NCI-H1105 treated with DMSO at 0.1 percent for 48 hours (cell line): ENCODE measurements around the gene GLYATL2.

Source experiments
- DNase-seq: peaks from one replicate; lab custom pipeline; 2025; lab: John Stamatoyannopoulos, UW

Gene GLYATL2

DNA sequence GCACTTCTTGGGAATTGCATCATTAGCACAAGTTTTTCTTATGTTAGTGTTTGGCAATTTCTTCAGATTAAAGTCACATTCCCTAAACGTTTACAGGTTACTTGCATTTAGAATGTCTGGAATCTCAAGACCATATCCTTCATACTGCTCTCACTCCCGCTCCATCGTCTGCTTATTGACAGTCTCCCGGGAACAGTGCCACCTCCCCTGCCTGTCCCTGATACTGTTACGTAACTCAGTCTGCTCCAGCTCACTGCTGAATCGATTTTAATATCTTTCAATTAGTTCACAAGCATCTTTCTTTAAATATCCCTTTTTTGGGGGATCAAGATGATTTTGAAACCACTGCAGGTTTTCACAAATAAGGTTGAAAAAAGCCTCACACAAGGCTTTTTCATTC is 48.2 kb downstream of the GLYATL2 start:
- peak; percentile 17 for DNase-seq

DNA sequence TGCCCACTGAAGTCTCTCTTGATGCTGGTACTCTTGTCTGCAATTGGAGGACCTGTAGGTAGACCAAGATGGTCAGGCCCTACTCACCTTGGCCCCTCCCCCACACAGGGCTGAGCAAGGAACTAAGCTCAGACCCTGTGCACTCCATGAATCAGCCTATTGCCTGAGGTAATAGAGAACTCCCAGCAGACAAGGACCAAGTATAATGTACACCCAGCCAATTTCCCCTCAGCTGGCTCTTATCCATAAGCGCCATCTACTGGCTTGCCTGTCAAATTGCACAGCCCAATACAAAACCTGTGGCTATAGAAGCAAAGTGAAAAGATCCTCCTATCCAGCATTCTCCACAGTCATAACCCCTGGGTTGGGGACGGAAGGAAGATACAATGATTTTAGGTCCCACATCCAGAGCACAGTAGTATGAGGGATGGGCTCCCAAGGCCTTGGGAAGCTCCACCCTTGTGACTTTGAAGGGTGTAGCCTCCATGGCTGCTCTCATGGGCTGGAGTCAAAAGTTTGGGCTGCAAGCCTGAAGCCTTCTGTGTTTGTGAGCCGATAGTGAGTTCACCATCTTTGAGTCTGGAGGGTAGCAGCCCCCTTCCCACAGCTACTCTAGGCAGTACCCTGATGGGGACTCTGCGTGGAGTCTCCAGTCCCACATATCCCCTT is 56.0 kb downstream of the GLYATL2 start:
- peak; percentile 69 for DNase-seq

DNA sequence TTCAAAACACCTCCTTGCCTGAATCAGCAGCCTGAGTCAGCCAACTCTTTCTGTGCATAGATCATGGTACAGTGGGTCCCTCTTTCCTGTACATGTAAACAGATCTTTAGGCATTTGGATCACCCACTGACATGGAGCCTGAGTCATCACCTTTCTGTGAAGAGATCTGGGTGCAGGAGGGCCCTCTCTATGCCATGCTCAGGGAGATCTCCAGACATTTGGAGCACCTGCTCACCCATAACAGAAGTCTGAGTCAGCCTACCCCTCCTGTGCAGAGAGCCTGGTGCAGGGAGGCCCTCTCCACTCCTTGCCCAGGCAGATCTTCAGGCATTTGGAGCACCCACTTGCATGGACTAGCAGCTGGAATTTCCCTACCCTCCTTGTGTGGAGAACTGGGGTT is 56.6 kb downstream of the GLYATL2 start:
- DNase-seq, result no peak

DNA sequence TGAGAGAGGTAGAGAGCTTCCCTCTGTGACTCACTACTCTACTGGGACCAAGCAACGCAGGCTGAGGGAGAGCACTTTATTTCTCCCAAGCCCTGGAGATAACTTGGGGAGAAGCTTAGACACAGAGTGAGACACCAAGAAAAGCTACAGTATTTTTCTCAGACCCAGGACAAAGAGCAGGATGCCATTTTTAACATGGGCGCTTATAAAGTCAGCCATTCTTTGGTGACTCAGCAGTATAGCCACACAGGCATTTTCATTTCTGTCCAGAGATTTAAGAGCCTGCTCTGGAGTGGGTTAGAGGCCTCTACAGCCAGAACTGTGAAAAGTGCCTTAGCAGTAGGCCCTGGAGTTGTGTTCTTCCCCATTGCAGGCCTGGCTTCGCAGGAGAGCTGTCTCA is 57.8 kb downstream of the GLYATL2 start:
- no peak for DNase-seq

DNA sequence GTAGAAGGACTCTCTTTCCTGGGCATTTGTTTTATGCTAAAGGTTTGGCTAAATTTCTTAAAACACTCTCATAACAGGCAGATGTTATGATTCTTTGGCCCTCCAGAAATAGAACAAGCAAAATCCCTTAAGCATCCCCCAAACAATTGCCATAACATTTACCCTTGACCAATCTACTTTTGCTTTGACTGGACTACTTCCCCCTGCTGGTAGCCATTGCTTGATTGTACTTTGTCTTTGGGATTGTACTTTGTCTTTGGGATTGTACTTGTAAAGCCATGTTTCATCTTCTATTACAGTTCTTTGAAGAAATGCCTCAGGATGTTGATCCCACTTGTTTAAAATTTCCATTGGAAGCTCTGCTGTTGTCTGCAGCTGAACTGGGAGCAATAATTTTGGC is 59.5 kb downstream of the GLYATL2 start:
- DNase-seq, result no peak
